Endothelial cell of umbilical vein (primary cell): ENCODE measurements around the gene CKS1B. TPM values are rescaled to one million over a fixed set of nuclear protein-coding genes. Genes with fewer than 3 reads are reported as not detected.
A peak's percentile ranks its signal among the peaks of the same experiment; 100 is the strongest.

Source experiments
- BruUV-seq: library from RNA; stranded (reverse); fragments of 400-500 nt; replicated peaks from 2 replicates; lab custom pipeline; 2021; lab: Mats Ljungman, UMichigan
- CTCF ChIA-PET: fragments of 300-600, 350-600 bp; sonication (Branson Sonifier 250); formaldehyde crosslinking; loops from one replicate; lab custom pipeline; 2021; ENCODE audit warnings: antibody characterized with exemption, inconsistent platforms; lab: Charles Lee
- POLR2A ChIA-PET: fragments of 300-600, 350-600 bp; sonication (Branson Sonifier 250); formaldehyde crosslinking; loops from one replicate; lab custom pipeline; 2021; ENCODE audit warnings: antibody characterized with exemption, inconsistent platforms; lab: Charles Lee
- DNase-seq: peaks from one replicate; pipeline ENCODE4 v3.0.0-alpha.2; 2011; ENCODE audit warnings: low read depth, low spot score
- FAIRE-seq: peaks from 2 replicates; lab custom pipeline; 2011; peaks lifted over from hg19 to GRCh38; lab: Jason Lieb, UNC
- H2AFZ ChIP-seq: 2 replicates; pipeline ENCODE4 v1.6.0; 2012; ENCODE audit warnings: low read depth, low read length, control low read depth, inconsistent platforms
- H3K27ac ChIP-seq: 2 replicates; pipeline ENCODE4 v1.5.1; 2011; ENCODE audit warnings: low read depth, mild to moderate bottlenecking, control low read depth, low read length, moderate library complexity; ENCODE audit not compliant: insufficient read depth
- H3K27me3 ChIP-seq, 2 experiments: 2 replicates each; pipeline versions ENCODE4 v1.6.0 to v1.6.1; 2011; ENCODE audit warnings: low read length in 2 of 2, mixed read lengths in 1 of 2; ENCODE audit not compliant: control insufficient read depth in 2 of 2, insufficient read depth in 2 of 2
- H3K36me3 ChIP-seq, 2 experiments: 2 replicates in 1 of 2; 3 replicates in 1 of 2; pipeline ENCODE4 v1.5.1; 2011; ENCODE audit warnings: low read length in 2 of 2, mild to moderate bottlenecking in 1 of 2, moderate library complexity in 1 of 2; ENCODE audit not compliant: control insufficient read depth in 2 of 2, insufficient read depth in 2 of 2; ENCODE audit errors: extremely low read depth in 1 of 2
- H3K4me1 ChIP-seq: 3 replicates; pipeline ENCODE4 v1.5.1; 2011; ENCODE audit warnings: mild to moderate bottlenecking, low read length; ENCODE audit not compliant: control insufficient read depth, insufficient read depth; ENCODE audit errors: extremely low read depth
- H3K4me2 ChIP-seq: 2 replicates; pipeline ENCODE4 v1.6.1; 2011; ENCODE audit warnings: low read length, control low read depth, mixed read lengths; ENCODE audit not compliant: insufficient read depth
- H3K4me3 ChIP-seq, 3 experiments: fragments of 200-600 bp in 1 of 3; sonication (generic), shearing (Covaris generic) in 1 of 3; replicated peaks in 1 of 3; 2 replicates each; pipeline ENCODE4 v1.5.1; 2011 to 2016; ENCODE audit warnings: control low read depth in 3 of 3, low read length in 3 of 3, mild to moderate bottlenecking in 2 of 3, inconsistent platforms in 1 of 3, low read depth in 1 of 3, moderate library complexity in 1 of 3; ENCODE audit not compliant: insufficient read depth in 1 of 3
- H3K79me2 ChIP-seq: 2 replicates; pipeline ENCODE4 v1.6.0; 2012; ENCODE audit warnings: low read length, inconsistent platforms; ENCODE audit not compliant: control insufficient read depth, insufficient read depth
- H3K9ac ChIP-seq: replicated peaks from 2 replicates; pipeline ENCODE3; 2011; ENCODE audit warnings: low read length, control low read depth; ENCODE audit not compliant: insufficient read depth; ENCODE audit errors: extremely low read depth
- H3K9me1 ChIP-seq: replicated peaks from 3 replicates; pipeline ENCODE4 v1.6.0; 2011; ENCODE audit warnings: mild to moderate bottlenecking, low read length; ENCODE audit not compliant: control insufficient read depth, insufficient read depth; ENCODE audit errors: extremely low read depth
- H3K9me3 ChIP-seq: replicated peaks from 2 replicates; pipeline ENCODE4 v1.5.1; 2012; ENCODE audit warnings: low read length, inconsistent platforms; ENCODE audit not compliant: control insufficient read depth, insufficient read depth
- H4K20me1 ChIP-seq: replicated peaks from 2 replicates; pipeline ENCODE3; 2011; ENCODE audit warnings: mild to moderate bottlenecking, low read length; ENCODE audit not compliant: control insufficient read depth, insufficient read depth; ENCODE audit errors: extremely low read depth
- CTCF ChIP-seq, 2 donors: IDR thresholded peaks; 1 replicate in 1 of 2; 2 replicates in 1 of 2; pipeline ENCODE4 v1.5.1; 2011; ENCODE audit warnings: low read length in 2 of 2, mild to moderate bottlenecking in 2 of 2, moderate library complexity in 2 of 2, control low read depth in 1 of 2, inconsistent platforms in 1 of 2, low read depth in 1 of 2; ENCODE audit not compliant: insufficient read depth in 1 of 2; ENCODE audit errors: extremely low read depth in 1 of 2
- EZH2 ChIP-seq: IDR thresholded peaks from 2 replicates; pipeline ENCODE4 v1.6.1; 2012; ENCODE audit warnings: borderline replicate concordance, low read depth, mild to moderate bottlenecking, moderate library complexity, low read length, inconsistent platforms; ENCODE audit not compliant: severe bottlenecking
- FOS ChIP-seq: IDR thresholded peaks from 2 replicates; pipeline ENCODE4 v1.6.1; 2011; ENCODE audit warnings: mild to moderate bottlenecking, low read length, moderate library complexity, borderline replicate concordance; ENCODE audit not compliant: insufficient read depth
- GATA2 ChIP-seq: IDR thresholded peaks from 2 replicates; pipeline ENCODE4 v1.7.0; 2011; ENCODE audit warnings: low read depth, mild to moderate bottlenecking, moderate library complexity, mixed read lengths, low read length; ENCODE audit not compliant: insufficient read length, insufficient read depth
- JUN ChIP-seq: IDR thresholded peaks from 2 replicates; pipeline ENCODE4 v1.6.1; 2011; ENCODE audit warnings: borderline replicate concordance, low read depth; ENCODE audit not compliant: insufficient read length, insufficient read depth
- MAX ChIP-seq: IDR thresholded peaks from 2 replicates; pipeline ENCODE4 v1.6.1; 2011; ENCODE audit not compliant: insufficient read depth, insufficient read length
- MYC ChIP-seq: IDR thresholded peaks from one replicate; pipeline ENCODE4 v1.6.1; 2011; ENCODE audit warnings: mild to moderate bottlenecking, low read depth, low read length
- POLR2A ChIP-seq: IDR thresholded peaks from 2 replicates; pipeline ENCODE4 v1.6.1; 2012; ENCODE audit warnings: low read depth, mild to moderate bottlenecking, control low read depth, low read length
- POLR2AphosphoS5 ChIP-seq: IDR thresholded peaks from 2 replicates; pipeline ENCODE4 v1.6.1; 2012; ENCODE audit warnings: low read depth, mild to moderate bottlenecking, control low read depth, low read length, moderate library complexity; ENCODE audit not compliant: insufficient read depth
- dilution Hi-C: fragments of 300-500 bp; cut with MboI; formaldehyde crosslinking; loops from one replicate; pipeline ENCODE4 v1.15.0; 2019; ENCODE audit warnings: low sequenced_read_pairs; ENCODE audit not compliant: extremely low pct_ligation_motif_present
- intact Hi-C: fragments of 100-400 bp; cut with micrococcal nuclease; formaldehyde crosslinking; loops from one replicate; pipeline ENCODE4 v1.10.0; 2022
- polyA plus RNA-seq, 4 experiments: library from polyadenylated mRNA; depleted of rRNA in 3 of 4; stranded (reverse) in 3 of 4; unstranded in 1 of 4; fragments of >200 nt; gene quantifications; 2 replicates each; pipeline versions ENCODE4 v1.2.1 to v1.2.3, GENCODE V29; 2011 to 2012; ENCODE audit warnings: missing spikeins in 1 of 4
- total RNA-seq: library from RNA; stranded (reverse); gene quantifications from 2 replicates; pipeline ENCODE4 v1.2.3, GENCODE V29; 2021

The CKS1B gene
- total and polyA plus RNA-seq, 2 donors (not counting 3 experiments of a cell fraction or from before 2014, with no cell fraction given): 126 to 280 TPM

- intact Hi-C loops: loop anchor here (1.0 to 5.0 kb wide), 8 partner anchors 15 to 445 kb away; partner anchors contain the start of genes ADAM15, PBXIP1 and UBE2Q1
- H3K9ac ChIP-seq: peak within 1 kb of the TSS; percentile 69
- no TSS peak for BruUV-seq
- peak; percentile 54 for DNase-seq
- H3K27ac ChIP-seq: peak within 1 kb of the TSS; percentile 63
- FAIRE-seq: peak; percentile 48
- H3K36me3 ChIP-seq: no peaks in the 10 kb centered on the region
- no peak for TF ChIP-seq MAX
- TF ChIP-seq MYC: no peak
- TF ChIP-seq JUN: no peak
- TF ChIP-seq POLR2A: no peak
- no peak for TF ChIP-seq GATA2
- no peak for TF ChIP-seq FOS
- no peak for TF ChIP-seq CTCF (IDR thresholded peaks at IDR 0.05; ENCODE audit: extremely low read depth in 1 of 2, insufficient read depth in 1 of 2, low read depth in 1 of 2, low read length in 2 of 2)
- TF ChIP-seq POLR2AphosphoS5: no peak
- no peak for TF ChIP-seq EZH2
- H3K9me3 ChIP-seq: no peaks in the 10 kb centered on the region
- CTCF ChIA-PET: interaction anchor here (1.0 to 6.5 kb wide), 5 partner anchors 9 to 82 kb away, joined by 3 to 87 read pairs (median 4); partner anchors contain the start of genes LENEP, PYGO2 and SHC1
- POLR2A ChIA-PET: no interaction called here
- peak within 1 kb of the TSS; percentile 87 for H3K4me2 ChIP-seq
- H3K27me3 ChIP-seq: no peaks in the 10 kb centered on the region
- H3K4me3 ChIP-seq: peak within 1 kb of the TSS; percentile 57 to 94 (median 65)
- dilution Hi-C loops: no loop called here
- peaks cover 16% of the 10 kb centered on the region for H3K79me2 ChIP-seq
- H2AFZ ChIP-seq: peak within 1 kb of the TSS; percentile 93
- H4K20me1 ChIP-seq: no peaks in the 10 kb centered on the region
- peaks cover 25% of the 10 kb centered on the region for H3K4me1 ChIP-seq
- H3K9me1 ChIP-seq: no peaks in the 10 kb centered on the region
These were observed 28.2 kb downstream of the CKS1B start, which contains the start of gene ZBTB7B for GRCh38 chr1:155002464-155003226. Gene ZBTB7B (plus strand): TSS chr1:155002802. CDS start chr1:155014661, 11,859 bp downstream.
